HepG2 (cell line): ENCODE measurements around the gene COX14. TPM values are rescaled to one million over a fixed set of nuclear protein-coding genes. Genes with fewer than 3 reads are reported as not detected.

Experiments
- AHR ChIP-seq: IDR thresholded peaks from 2 replicates; pipeline ENCODE4 v1.6.1; 2018; ENCODE audit warnings: missing genetic modification reagents, missing compliant biosample characterization
- ELF3 ChIP-seq: IDR thresholded peaks from 2 replicates; pipeline ENCODE4 v1.6.1; 2016; ENCODE audit warnings: missing genetic modification reagents, missing compliant biosample characterization
- GATAD2A ChIP-seq: IDR thresholded peaks from 2 replicates; pipeline ENCODE4 v1.6.1; 2016
- HIVEP1 ChIP-seq: sonication (generic); formaldehyde crosslinking; IDR thresholded peaks from 2 replicates; pipeline ENCODE4 v1.4.0; 2020; ENCODE audit warnings: mild to moderate bottlenecking, missing genetic modification reagents
- HNF1A ChIP-seq, 2 experiments: sonication (generic) in 1 of 2; formaldehyde crosslinking in 1 of 2; IDR thresholded peaks; 2 replicates each; pipeline versions ENCODE4 v1.4.0 to v1.6.1; 2016 to 2020; ENCODE audit warnings: borderline replicate concordance in 1 of 2, low read depth in 1 of 2, mild to moderate bottlenecking in 1 of 2, missing genetic modification reagents in 1 of 2
- MIER2 ChIP-seq: IDR thresholded peaks from 2 replicates; pipeline ENCODE4 v1.6.1; 2016; ENCODE audit warnings: missing biosample characterization, missing genetic modification reagents
- MTERF4 ChIP-seq: sonication (generic); formaldehyde crosslinking; IDR thresholded peaks from 2 replicates; pipeline ENCODE4 v1.8.0; 2023; ENCODE audit warnings: mild to moderate bottlenecking, missing genetic modification reagents
- MXD4 ChIP-seq: IDR thresholded peaks from 2 replicates; pipeline ENCODE4 v1.6.1; 2016; ENCODE audit warnings: mild to moderate bottlenecking, missing biosample characterization, missing genetic modification reagents
- NFIC ChIP-seq: IDR thresholded peaks from 2 replicates; pipeline ENCODE4 v1.6.1; 2012; ENCODE audit warnings: mild to moderate bottlenecking, low read length, inconsistent platforms
- SNAPC2 ChIP-seq: sonication (generic); formaldehyde crosslinking; IDR thresholded peaks from 2 replicates; pipeline ENCODE4 v1.8.1; 2022; ENCODE audit warnings: mild to moderate bottlenecking, missing genetic modification reagents
- SP1 ChIP-seq, 2 experiments: fragments of 450-650 bp in 1 of 2; sonication (generic) in 1 of 2; formaldehyde crosslinking in 1 of 2; IDR thresholded peaks; 2 replicates each; pipeline versions ENCODE4 v1.4.0 to v1.6.1; 2016 to 2020; ENCODE audit warnings: missing genetic modification reagents in 1 of 2
- TGIF2 ChIP-seq: IDR thresholded peaks from 2 replicates; pipeline ENCODE4 v1.6.1; 2016; ENCODE audit warnings: control low read depth, missing compliant biosample characterization
- THAP9 ChIP-seq: sonication (generic); formaldehyde crosslinking; IDR thresholded peaks from 2 replicates; pipeline ENCODE4; 2020; ENCODE audit warnings: missing genetic modification reagents, mild to moderate bottlenecking, borderline replicate concordance
- THRA ChIP-seq: sonication (generic); formaldehyde crosslinking; IDR thresholded peaks from 2 replicates; pipeline ENCODE4 v1.4.0; 2020; ENCODE audit warnings: missing genetic modification reagents, borderline replicate concordance
- ZKSCAN5 ChIP-seq: sonication (generic); formaldehyde crosslinking; IDR thresholded peaks from 2 replicates; pipeline ENCODE4 v1.5.1; 2020; ENCODE audit warnings: mild to moderate bottlenecking, missing genetic modification reagents
- ZNF550 ChIP-seq: sonication (generic); formaldehyde crosslinking; IDR thresholded peaks from 2 replicates; pipeline ENCODE4 v1.4.0; 2020; ENCODE audit warnings: mild to moderate bottlenecking, missing genetic modification reagents, borderline replicate concordance
- ZNF660 ChIP-seq: sonication (generic); formaldehyde crosslinking; IDR thresholded peaks from 2 replicates; pipeline ENCODE4 v1.5.1; 2020; ENCODE audit warnings: mild to moderate bottlenecking, low read depth, missing genetic modification reagents, borderline replicate concordance
- ZNF670 ChIP-seq: sonication (generic); formaldehyde crosslinking; IDR thresholded peaks from 2 replicates; pipeline ENCODE4 v1.8.0; 2022; ENCODE audit warnings: mild to moderate bottlenecking, missing genetic modification reagents, borderline replicate concordance
- ZNF891 ChIP-seq: sonication (generic); formaldehyde crosslinking; IDR thresholded peaks from 2 replicates; pipeline ENCODE4 v1.5.0; 2020; ENCODE audit warnings: mild to moderate bottlenecking, missing genetic modification reagents
- polyA plus RNA-seq, 8 experiments: library from polyadenylated mRNA; depleted of rRNA in 3 of 8; stranded (reverse) in 7 of 8; unstranded in 1 of 8; fragments of >200 nt; fragmentation: Illumina TruSeq in 4 of 8; extraction: Trizol in 4 of 8; gene quantifications; 2 replicates each; pipeline versions ENCODE4 v1.2.1 to v1.2.3, GENCODE V29; 2011 to 2016; ENCODE audit warnings: low read depth in 4 of 8, missing spikeins in 1 of 8, mixed read lengths in 1 of 8; ENCODE audit not compliant: insufficient read depth in 1 of 8
- total RNA-seq, 5 experiments: library from RNA; depleted of rRNA; stranded (reverse); fragments of >200 nt; fragmentation: Illumina TruSeq; extraction: Trizol; gene quantifications; 2 replicates each; pipeline ENCODE4 v1.2.3, GENCODE V29; 2016; ENCODE audit warnings: low read depth in 1 of 5

Gene COX14
- total and polyA plus RNA-seq, 2 of the 13 experiments (the other 11 are each of a cell fraction or from before 2014, with no cell fraction given), result 53.0 to 71.6 TPM

GRCh38 chr12:50104417-50105366, 7.3 kb upstream of the COX14 start (continued):
- TF ChIP-seq HNF1A (IDR thresholded peaks at IDR 0.05; ENCODE audit: low read depth), result peak; percentile 28; the same call in 1 of the 2 replicates
- TF ChIP-seq HNF1A (CRISPR knock-in tag; IDR thresholded peaks at IDR 0.05; ENCODE audit: borderline replicate concordance), result no peak
- TF ChIP-seq MTERF4 (CRISPR knock-in tag), result no peak
- peak; percentile 72 for TF ChIP-seq GATAD2A (CRISPR knock-in tag)
- TF ChIP-seq ZNF550 (CRISPR knock-in tag), result no peak
- no peak for TF ChIP-seq MIER2 (CRISPR knock-in tag)
- no peak for TF ChIP-seq TGIF2 (CRISPR knock-in tag)
- TF ChIP-seq SNAPC2 (CRISPR knock-in tag), result no peak
- no peak for TF ChIP-seq HIVEP1 (CRISPR knock-in tag)
- TF ChIP-seq ZNF660, result no peak
- 0 out of 2 replicates have a peak, but pooled peaks have one; percentile 27 for TF ChIP-seq ZNF891 (CRISPR knock-in tag)
- no peak for TF ChIP-seq MXD4 (CRISPR knock-in tag)
- no peak for TF ChIP-seq SP1 (IDR thresholded peaks at IDR 0.05)
- no peak for TF ChIP-seq SP1 (CRISPR knock-in tag; IDR thresholded peaks at IDR 0.05)
- TF ChIP-seq THRA (CRISPR knock-in tag), result no peak
- TF ChIP-seq AHR (CRISPR knock-in tag), result no peak
- TF ChIP-seq NFIC, result no peak
- no peak for TF ChIP-seq ZNF670 (CRISPR knock-in tag)
- no peak for TF ChIP-seq ELF3 (CRISPR knock-in tag)
- 0 out of 2 replicates have a peak, but pooled peaks have one; percentile 9 for TF ChIP-seq ZKSCAN5 (CRISPR knock-in tag)
- TF ChIP-seq THAP9 (CRISPR knock-in tag), result no peak
